CD8-positive, alpha-beta memory T cell (primary cell): ENCODE results near the gene CD40LG. TPM values are rescaled to one million over a fixed set of nuclear protein-coding genes. Genes with fewer than 3 reads are reported as not detected.
A peak's percentile ranks its signal among the peaks of the same experiment; 100 is the strongest.

Experiments used
- CTCF ChIA-PET: fragments of 350-600 bp; sonication (Branson Sonifier 250); formaldehyde crosslinking; loops from one replicate; lab custom pipeline; 2021; ENCODE audit warnings: antibody characterized with exemption; lab: Charles Lee
- POLR2A ChIA-PET: fragments of 350-600 bp; sonication (Branson Sonifier 250); formaldehyde crosslinking; loops from one replicate; lab custom pipeline; 2021; ENCODE audit warnings: antibody characterized with exemption; lab: Charles Lee
- DNase-seq, 5 donors: peaks; one replicate each; pipeline versions ENCODE4 v3.0.0 to v3.0.0-alpha.2; 2020 to 2022; ENCODE audit warnings: mixed read lengths in 1 of 5
- H3K27ac ChIP-seq: one replicate; pipeline ENCODE4 v1.7.0; 2013; ENCODE audit warnings: low read depth, mild to moderate bottlenecking, low read length, moderate library complexity
- H3K27me3 ChIP-seq: 2 replicates; pipeline ENCODE4 v1.7.0; 2013; ENCODE audit warnings: low read length, mild to moderate bottlenecking; ENCODE audit not compliant: insufficient read depth, poor library complexity, severe bottlenecking
- H3K36me3 ChIP-seq: 2 replicates; pipeline ENCODE4 v1.7.0; 2013; ENCODE audit warnings: mild to moderate bottlenecking, low read length, moderate library complexity; ENCODE audit not compliant: insufficient read depth
- H3K4me1 ChIP-seq: 2 replicates; pipeline ENCODE4 v1.7.0; 2013; ENCODE audit warnings: mild to moderate bottlenecking, low read length, moderate library complexity; ENCODE audit not compliant: insufficient read depth
- H3K4me3 ChIP-seq: 2 replicates; pipeline ENCODE4 v1.7.0; 2013; ENCODE audit warnings: mild to moderate bottlenecking, low read length
- H3K9me3 ChIP-seq: 2 replicates; pipeline ENCODE4 v1.7.0; 2013; ENCODE audit warnings: mild to moderate bottlenecking, low read length
- H3K27ac Mint-ChIP-seq, 8 donors: one replicate each; pipeline ENCODE4 v1.8.0; 2020 to 2021; ENCODE audit warnings: mixed read lengths in 8 of 8, mild to moderate bottlenecking in 6 of 8, inconsistent platforms in 3 of 8, moderate library complexity in 3 of 8
- H3K27me3 Mint-ChIP-seq, 2 donors: one replicate each; pipeline ENCODE4 v1.8.0; 2020 to 2021; ENCODE audit warnings: mixed read lengths in 2 of 2, mild to moderate bottlenecking in 1 of 2, moderate library complexity in 1 of 2
- H3K36me3 Mint-ChIP-seq, 3 donors: one replicate each; pipeline ENCODE4 v1.8.0; 2020 to 2021; ENCODE audit warnings: mixed read lengths in 3 of 3, inconsistent platforms in 1 of 3, mild to moderate bottlenecking in 1 of 3
- H3K4me1 Mint-ChIP-seq, 3 donors: one replicate each; pipeline ENCODE4 v1.8.0; 2020 to 2021; ENCODE audit warnings: mixed read lengths in 3 of 3, inconsistent platforms in 1 of 3, mild to moderate bottlenecking in 1 of 3
- H3K4me3 Mint-ChIP-seq, 7 donors: one replicate each; pipeline ENCODE4 v1.8.0; 2020 to 2021; ENCODE audit warnings: mixed read lengths in 7 of 7, mild to moderate bottlenecking in 6 of 7, moderate library complexity in 4 of 7, inconsistent platforms in 2 of 7
- H3K9me3 Mint-ChIP-seq, 5 donors: one replicate each; pipeline ENCODE4 v1.8.0; 2020 to 2022; ENCODE audit warnings: mixed read lengths in 5 of 5, mild to moderate bottlenecking in 3 of 5, moderate library complexity in 2 of 5, inconsistent platforms in 1 of 5
- polyA plus RNA-seq: library from polyadenylated mRNA; unstranded; fragments of 300-500 nt; fragmentation: Illumina TruSeq; gene quantifications from one replicate; pipeline ENCODE4 v1.2.3, GENCODE V29; 2021
- total RNA-seq, 2 experiments: library from RNA; stranded (reverse); gene quantifications; one replicate each; pipeline ENCODE4 v1.2.3, GENCODE V29; 2021

CD40LG gene
- total and polyA plus RNA-seq, 3 experiments from 2014 or later, result 9.2 to 20.0 (median 10.1) TPM

GRCh38 chrX:136620780-136621179 is 27.2 kb upstream of the CD40LG start:
- Mint-ChIP-seq H3K9me3 (no peaks in the 10 kb centered on the region), H3K27me3 (peaks cover 0 to 3% of the 10 kb centered on the region in 2 donors), H3K27ac (no peak overlapping the region), H3K4me3 (no peak overlapping the region), H3K36me3 (no peaks in the 10 kb centered on the region), H3K4me1 (peaks cover 38 to 79% (median 70%) of the 10 kb centered on the region in 3 donors)
- Histone ChIP-seq H3K4me1 (peaks cover 58% of the 10 kb centered on the region), H3K27ac (no peak overlapping the region), H3K4me3 (no peak overlapping the region), H3K27me3 (no peaks in the 10 kb centered on the region), H3K36me3 (no peaks in the 10 kb centered on the region), H3K9me3 (no peaks in the 10 kb centered on the region)
- POLR2A ChIA-PET, result no interaction called here
- DNase-seq, result no peak
- CTCF ChIA-PET, result no interaction called here

- no peak for DNase-seq
- Mint-ChIP-seq H3K9me3 (no peaks in the 10 kb centered on the region), H3K27me3 (peaks cover 0 to 3% of the 10 kb centered on the region in 2 donors), H3K4me3 (no peak overlapping the region), H3K36me3 (no peaks in the 10 kb centered on the region), H3K27ac (peak overlapping the region in 1 of 8 donors; percentile 85), H3K4me1 (peaks cover 50 to 86% (median 78%) of the 10 kb centered on the region in 3 donors)
- peaks cover 64% of the 10 kb centered on the region for H3K4me1 ChIP-seq
- H3K4me3 ChIP-seq, result no peak overlapping the region
- H3K27me3 ChIP-seq, result no peaks in the 10 kb centered on the region
- no peaks in the 10 kb centered on the region for H3K36me3 ChIP-seq
- POLR2A ChIA-PET, result interaction anchor here (0.9 kb wide), 1 partner anchor 13 kb away, joined by 3 read pairs; no protein-coding TSS in a partner anchor
- CTCF ChIA-PET, result interaction anchor here (1.0 kb wide), 1 partner anchor 72 kb away, joined by 3 read pairs; no protein-coding TSS in a partner anchor
- H3K9me3 ChIP-seq, result no peaks in the 10 kb centered on the region
- no peak overlapping the region for H3K27ac ChIP-seq
Measured at GRCh38 chrX:136622568-136622967, 25.4 kb upstream of the CD40LG start.

GRCh38 chrX:136623396-136623795 is 24.6 kb upstream of the CD40LG start:
- Mint-ChIP-seq H3K27me3 (peaks cover 0 to 3% of the 10 kb centered on the region in 2 donors), H3K36me3 (no peaks in the 10 kb centered on the region), H3K4me3 (no peak overlapping the region), H3K9me3 (no peaks in the 10 kb centered on the region), H3K27ac (peak overlapping the region in 3 of 8 donors; percentile 13 to 70 (median 55)), H3K4me1 (peaks cover 54 to 88% (median 80%) of the 10 kb centered on the region in 3 donors)
- ChIA-PET POLR2A (no interaction called here), CTCF (interaction anchor here (0.9 kb wide), 1 partner anchor 15 kb away, joined by 3 read pairs; no protein-coding TSS in a partner anchor)
- H3K27me3 ChIP-seq, result no peaks in the 10 kb centered on the region
- H3K4me3 ChIP-seq, result no peak overlapping the region
- no peaks in the 10 kb centered on the region for H3K9me3 ChIP-seq
- H3K4me1 ChIP-seq, result peaks cover 66% of the 10 kb centered on the region
- H3K36me3 ChIP-seq, result no peaks in the 10 kb centered on the region
- H3K27ac ChIP-seq, result no peak overlapping the region
- DNase-seq, result no peak

- DNase-seq, result no peak
- no peaks in the 10 kb centered on the region for H3K9me3 Mint-ChIP-seq
- peak overlapping the region in 2 of 8 donors; percentile 40 to 87 for H3K27ac Mint-ChIP-seq
- POLR2A ChIA-PET, result no interaction called here
- Histone ChIP-seq H3K4me1 (peaks cover 66% of the 10 kb centered on the region), H3K4me3 (no peak overlapping the region), H3K27ac (no peak overlapping the region), H3K27me3 (no peaks in the 10 kb centered on the region), H3K9me3 (no peaks in the 10 kb centered on the region), H3K36me3 (no peaks in the 10 kb centered on the region)
- no peaks in the 10 kb centered on the region for H3K36me3 Mint-ChIP-seq
- CTCF ChIA-PET, result interaction anchor here (1.8 kb wide), 1 partner anchor 17 kb away, joined by 5 read pairs; no protein-coding TSS in a partner anchor
- peaks cover 0 to 4% of the 10 kb centered on the region in 2 donors for H3K27me3 Mint-ChIP-seq
- peaks cover 62 to 88% (median 80%) of the 10 kb centered on the region in 3 donors for H3K4me1 Mint-ChIP-seq
- H3K4me3 Mint-ChIP-seq, result no peak overlapping the region
Measured at GRCh38 chrX:136625246-136625645, 22.7 kb upstream of the CD40LG start.

GRCh38 chrX:136626237-136626636 is 21.7 kb upstream of the CD40LG start:
- H3K4me3 ChIP-seq, result no peak overlapping the region
- H3K4me1 ChIP-seq, result peaks cover 71% of the 10 kb centered on the region
- H3K9me3 ChIP-seq, result no peaks in the 10 kb centered on the region
- Mint-ChIP-seq H3K9me3 (no peaks in the 10 kb centered on the region), H3K36me3 (no peaks in the 10 kb centered on the region), H3K4me3 (peak overlapping the region in 4 of 7 donors; percentile 10 to 57 (median 37)), H3K27me3 (peaks cover 0 to 4% of the 10 kb centered on the region in 2 donors), H3K4me1 (peaks cover 70 to 94% (median 84%) of the 10 kb centered on the region in 3 donors), H3K27ac (peak overlapping the region in 3 of 8 donors; percentile 11 to 86 (median 43))
- H3K36me3 ChIP-seq, result no peaks in the 10 kb centered on the region
- ChIA-PET POLR2A (interaction anchor here (0.7 to 2.0 kb wide), 2 partner anchors 10 to 39 kb away, joined by 5 to 6 read pairs; no protein-coding TSS in a partner anchor), CTCF (interaction anchor here (0.7 to 1.8 kb wide), 4 partner anchors 9 to 69 kb away, joined by 3 to 5 read pairs (median 3); no protein-coding TSS in a partner anchor)
- DNase-seq, result no peak
- no peaks in the 10 kb centered on the region for H3K27me3 ChIP-seq
- no peak overlapping the region for H3K27ac ChIP-seq

GRCh38 chrX:136626891-136627290 is 21.1 kb upstream of the CD40LG start:
- peak in 1 of 5 donors; percentile 13 for DNase-seq
- Mint-ChIP-seq H3K27me3 (peaks cover 0 to 4% of the 10 kb centered on the region in 2 donors), H3K9me3 (no peaks in the 10 kb centered on the region), H3K4me1 (peaks cover 72 to 93% (median 85%) of the 10 kb centered on the region in 3 donors), H3K27ac (peak overlapping the region in 6 of 8 donors; percentile 43 to 86 (median 70)), H3K4me3 (peak overlapping the region in 5 of 7 donors; percentile 39 to 74 (median 57)), H3K36me3 (no peaks in the 10 kb centered on the region)
- Histone ChIP-seq H3K4me3 (no peak overlapping the region), H3K4me1 (peaks cover 76% of the 10 kb centered on the region), H3K36me3 (no peaks in the 10 kb centered on the region), H3K27ac (no peak overlapping the region), H3K27me3 (no peaks in the 10 kb centered on the region), H3K9me3 (no peaks in the 10 kb centered on the region)
- POLR2A ChIA-PET, result interaction anchor here (0.7 to 2.0 kb wide), 2 partner anchors 9 to 39 kb away, joined by 5 to 6 read pairs; no protein-coding TSS in a partner anchor
- CTCF ChIA-PET, result interaction anchor here (0.7 to 1.4 kb wide), 3 partner anchors 9 to 68 kb away, joined by 3 read pairs; no protein-coding TSS in a partner anchor

GRCh38 chrX:136627409-136627808 is 20.5 kb upstream of the CD40LG start:
- peak in 3 of 5 donors; percentile 40 to 65 (median 48) for DNase-seq
- Mint-ChIP-seq H3K4me3 (peak overlapping the region; percentile 14 to 83 (median 59)), H3K27ac (peak overlapping the region; percentile 58 to 86 (median 74)), H3K36me3 (no peaks in the 10 kb centered on the region), H3K4me1 (peaks cover 73 to 95% (median 88%) of the 10 kb centered on the region in 3 donors), H3K27me3 (peaks cover 0 to 4% of the 10 kb centered on the region in 2 donors), H3K9me3 (no peaks in the 10 kb centered on the region)
- no peaks in the 10 kb centered on the region for H3K9me3 ChIP-seq
- peaks cover 81% of the 10 kb centered on the region for H3K4me1 ChIP-seq
- POLR2A ChIA-PET, result interaction anchor here (2.0 kb wide), 1 partner anchor 8 kb away, joined by 6 read pairs; no protein-coding TSS in a partner anchor
- no peak overlapping the region for H3K27ac ChIP-seq
- CTCF ChIA-PET, result no interaction called here
- no peak overlapping the region for H3K4me3 ChIP-seq
- H3K36me3 ChIP-seq, result no peaks in the 10 kb centered on the region
- H3K27me3 ChIP-seq, result no peaks in the 10 kb centered on the region
